Activated naive CD8-positive, alpha-beta T cell treated with anti-CD3 and anti-CD28 coated beads for 36 hours (primary cell): Measurements from ENCODE around the gene ZNF726. TPM values are rescaled to one million over a fixed set of nuclear protein-coding genes. Genes with fewer than 3 reads are reported as not detected.
"Not testable (repeated sequence)": the region's sequence is repeated elsewhere in the genome, so short reads cannot be mapped to it uniquely, and the experiment has no call there.

Experiments
- DNase-seq: peaks from one replicate; pipeline ENCODE4 v3.0.0; 2021
- H3K27ac Mint-ChIP-seq: one replicate; pipeline ENCODE4 v1.8.0; 2022; ENCODE audit warnings: mild to moderate bottlenecking, moderate library complexity, mixed read lengths
- H3K27me3 Mint-ChIP-seq: one replicate; pipeline ENCODE4 v1.8.0; 2022; ENCODE audit warnings: mild to moderate bottlenecking, mixed read lengths
- H3K36me3 Mint-ChIP-seq: one replicate; pipeline ENCODE4 v1.8.0; 2021; ENCODE audit warnings: mild to moderate bottlenecking, mixed read lengths
- H3K4me1 Mint-ChIP-seq: one replicate; pipeline ENCODE4 v1.8.0; 2021; ENCODE audit warnings: mixed read lengths
- H3K4me3 Mint-ChIP-seq: one replicate; pipeline ENCODE4 v1.8.0; 2022; ENCODE audit warnings: mild to moderate bottlenecking, moderate library complexity, mixed read lengths
- H3K9me3 Mint-ChIP-seq: one replicate; pipeline ENCODE4 v1.8.0; 2022; ENCODE audit warnings: mixed read lengths
- total RNA-seq, 2 experiments: library from RNA; stranded (reverse); gene quantifications; one replicate each; pipeline ENCODE4 v1.2.3, GENCODE V29; 2021

ZNF726 gene
- total RNA-seq, 2 experiments from 2014 or later = 16.8 to 17.5 TPM

GRCh38 chr19:23971598-23971997 lies 56.9 kb downstream of the ZNF726 start:
- peaks cover 46% of the 10 kb centered on the region for H3K27me3 Mint-ChIP-seq
- H3K36me3 Mint-ChIP-seq = no peaks in the 10 kb centered on the region
- peak; percentile 2 for DNase-seq
- H3K27ac Mint-ChIP-seq = no peak overlapping the region
- no peak overlapping the region for H3K4me3 Mint-ChIP-seq
- no peaks in the 10 kb centered on the region for H3K9me3 Mint-ChIP-seq
- H3K4me1 Mint-ChIP-seq = peaks cover 6% of the 10 kb centered on the region

- Mint-ChIP-seq H3K4me3 (no peak overlapping the region), H3K36me3 (no peaks in the 10 kb centered on the region), H3K4me1 (peaks cover 6% of the 10 kb centered on the region), H3K27ac (no peak overlapping the region), H3K9me3 (no peaks in the 10 kb centered on the region), H3K27me3 (peaks cover 43% of the 10 kb centered on the region)
- no peak for DNase-seq
Measured at GRCh38 chr19:23972161-23972560, 57.5 kb downstream of the ZNF726 start.

DNA sequence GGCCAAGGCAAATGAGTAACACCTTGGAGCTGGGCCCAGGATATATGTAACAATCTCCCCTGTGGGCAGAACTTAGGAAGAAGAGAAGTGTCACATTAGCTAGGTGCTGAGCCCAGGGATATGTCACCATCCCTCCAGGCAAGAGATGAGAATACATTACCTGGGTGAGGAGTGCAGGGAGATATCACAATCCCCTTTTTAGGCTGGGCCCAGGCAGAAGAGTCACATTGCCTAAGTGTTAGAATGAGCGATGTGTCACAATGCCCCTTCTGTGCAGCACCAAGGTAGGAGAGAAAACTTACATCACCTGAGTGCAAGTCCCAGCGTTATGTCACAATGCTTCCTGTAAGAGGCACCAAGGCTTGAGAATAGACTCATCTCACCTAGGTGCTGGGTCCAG lies 60.3 kb downstream of the ZNF726 start:
- Mint-ChIP-seq H3K4me1 (peaks cover 6% of the 10 kb centered on the region), H3K27ac (no peak overlapping the region), H3K4me3 (no peak overlapping the region), H3K27me3 (peaks cover 32% of the 10 kb centered on the region), H3K9me3 (no peaks in the 10 kb centered on the region), H3K36me3 (no peaks in the 10 kb centered on the region)
- DNase-seq = no peak

DNA sequence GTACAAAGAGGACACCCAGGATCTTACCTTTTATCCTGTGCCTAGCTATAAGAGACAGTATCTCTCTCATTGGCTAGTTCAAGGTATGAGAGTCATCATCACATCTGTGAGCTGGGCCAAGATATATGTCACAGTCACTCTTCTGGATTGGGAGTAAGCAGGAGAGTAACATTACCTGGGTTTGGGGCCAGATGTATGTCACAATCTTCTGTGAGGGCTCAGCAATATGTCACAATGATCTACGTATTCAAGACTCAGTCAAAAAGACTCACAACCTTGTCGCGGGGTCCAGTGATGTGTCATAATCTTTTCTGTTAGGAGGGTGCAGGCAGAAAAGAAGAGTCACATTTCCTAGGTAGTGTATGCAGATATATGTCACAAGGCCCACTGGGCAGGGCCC lies 61.9 kb downstream of the ZNF726 start:
- H3K4me1 Mint-ChIP-seq, H3K4me3 Mint-ChIP-seq, H3K9me3 Mint-ChIP-seq, DNase-seq, H3K36me3 Mint-ChIP-seq, H3K27ac Mint-ChIP-seq: not testable (repeated sequence)
- peaks cover 16% of the 10 kb centered on the region for H3K27me3 Mint-ChIP-seq

DNA sequence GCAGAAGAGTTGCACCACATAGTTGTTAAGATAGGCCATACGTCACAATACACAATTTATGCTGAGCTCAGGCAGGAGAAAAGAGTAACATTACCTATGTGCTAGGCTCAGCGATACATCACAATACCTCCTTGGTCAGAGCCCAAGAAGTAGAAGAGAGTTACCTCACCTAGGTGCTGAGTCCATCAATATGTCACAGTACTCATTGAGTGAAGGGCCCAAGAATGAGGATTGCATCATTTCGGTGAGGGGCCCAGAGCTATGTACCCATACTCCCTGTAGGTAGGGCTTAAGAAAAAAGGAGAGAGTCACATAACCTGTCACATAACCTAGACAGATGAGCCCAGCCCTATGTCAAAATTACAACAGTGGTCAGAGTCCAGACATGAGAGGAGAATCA lies 62.6 kb downstream of the ZNF726 start:
- not testable (repeated sequence) for H3K27ac Mint-ChIP-seq

GRCh38 chr19:23978068-23978467 lies 63.4 kb downstream of the ZNF726 start:
- H3K4me3 Mint-ChIP-seq = no peak overlapping the region
- no peak overlapping the region for H3K27ac Mint-ChIP-seq
- no peak for DNase-seq
- H3K9me3 Mint-ChIP-seq = no peaks in the 10 kb centered on the region
- H3K4me1 Mint-ChIP-seq = no peaks in the 10 kb centered on the region
- H3K36me3 Mint-ChIP-seq = no peaks in the 10 kb centered on the region
- peaks cover 2% of the 10 kb centered on the region for H3K27me3 Mint-ChIP-seq

More for the DNA sequence above, 62.6 kb downstream of the ZNF726 start:
- H3K27me3 Mint-ChIP-seq, H3K4me1 Mint-ChIP-seq, H3K4me3 Mint-ChIP-seq, DNase-seq, H3K36me3 Mint-ChIP-seq, H3K9me3 Mint-ChIP-seq: not testable (repeated sequence)

- Mint-ChIP-seq H3K4me3 (no peak overlapping the region), H3K36me3 (no peaks in the 10 kb centered on the region), H3K27ac (no peak overlapping the region), H3K9me3 (no peaks in the 10 kb centered on the region), H3K4me1 (no peaks in the 10 kb centered on the region), H3K27me3 (no peaks in the 10 kb centered on the region)
- DNase-seq = no peak
Measured at GRCh38 chr19:23980805-23981204, 66.1 kb downstream of the ZNF726 start.

DNA sequence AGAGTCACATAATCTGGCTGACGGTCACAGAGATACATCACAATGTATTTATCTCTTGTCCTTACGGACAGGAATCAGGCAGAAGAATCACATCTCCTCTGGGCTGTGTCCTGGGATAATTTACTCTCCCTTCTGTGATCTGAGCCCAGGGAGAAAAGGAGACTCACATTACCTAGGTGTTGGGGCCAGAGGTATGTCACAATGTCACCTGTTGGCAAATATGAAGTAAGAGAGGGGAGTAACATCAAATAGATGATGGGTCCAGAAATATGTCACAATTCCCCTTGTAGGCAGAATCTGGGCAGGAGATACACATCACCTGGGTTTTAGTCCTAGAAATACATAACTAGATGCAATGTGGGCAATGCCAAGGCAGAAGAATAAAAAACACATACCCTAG lies 67.2 kb downstream of the ZNF726 start:
- H3K27ac Mint-ChIP-seq = no peak overlapping the region
- H3K9me3 Mint-ChIP-seq = no peaks in the 10 kb centered on the region
- H3K27me3 Mint-ChIP-seq = no peaks in the 10 kb centered on the region
- no peaks in the 10 kb centered on the region for H3K4me1 Mint-ChIP-seq
- DNase-seq = no peak
- H3K4me3 Mint-ChIP-seq = no peak overlapping the region
- H3K36me3 Mint-ChIP-seq = no peaks in the 10 kb centered on the region

DNA sequence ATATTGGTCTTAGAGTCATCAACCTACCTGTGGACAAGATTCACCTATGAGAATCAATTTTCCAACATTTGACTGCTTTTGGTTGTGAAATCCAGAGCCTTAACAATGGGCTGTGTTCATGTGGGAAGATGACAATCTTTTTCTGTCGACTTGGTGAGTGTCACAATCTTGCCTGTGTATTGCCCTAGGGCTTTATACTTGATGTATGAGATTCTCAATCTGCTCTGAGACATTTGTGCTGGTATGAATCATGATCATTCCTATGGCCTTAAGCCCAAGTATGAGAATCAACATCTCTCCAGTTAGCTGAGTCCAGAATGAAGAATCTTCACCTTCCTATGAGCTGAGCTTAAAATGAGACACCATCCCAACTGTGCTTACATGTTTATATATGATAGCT lies 68.7 kb downstream of the ZNF726 start:
- no peak overlapping the region for H3K4me3 Mint-ChIP-seq
- no peaks in the 10 kb centered on the region for H3K4me1 Mint-ChIP-seq
- H3K27me3 Mint-ChIP-seq = no peaks in the 10 kb centered on the region
- DNase-seq = no peak
- H3K36me3 Mint-ChIP-seq = no peaks in the 10 kb centered on the region
- no peaks in the 10 kb centered on the region for H3K9me3 Mint-ChIP-seq
- H3K27ac Mint-ChIP-seq = no peak overlapping the region

Other genes with a start within 250 kb of the ZNF726 start
- gene ZNF675, start 227.7 kb upstream of the ZNF726 start, total RNA-seq = 10 to 100 TPM; 24.0 to 24.7 TPM
- 1 to 10 TPM; 5.0 to 5.8 TPM for gene ZNF681, start 156.0 kb upstream of the ZNF726 start, total RNA-seq
- 1 to 10 TPM; 9.7 to 9.9 TPM for gene ZNF254, start 172.3 kb downstream of the ZNF726 start, total RNA-seq